Hypothalamus (tissue), 51 donors: ENCODE data around the gene ZNF846.
A peak's percentile ranks its signal among the peaks of the same experiment; 100 is the strongest.
"Not testable (repeated sequence)": the region's sequence is repeated elsewhere in the genome, so short reads cannot be mapped to it uniquely, and the experiment has no call there.

Source experiments
- DNase-seq, 51 donors: peaks; one replicate each; lab custom pipeline; 2025; lab: John Stamatoyannopoulos, UW

ZNF846 gene

GRCh38 chr19:9785367-9786331, 17.1 kb upstream of the ZNF846 start:
- peak; percentile 42 to 99 (median 90) for DNase-seq

- DNase-seq: not testable (repeated sequence)
These were observed 15.6 kb upstream of the ZNF846 start for GRCh38 chr19:9784163-9784496.

GRCh38 chr19:9782338-9782737, 13.8 kb upstream of the ZNF846 start:
- no peak for DNase-seq

- no peak for DNase-seq
These were observed 10.7 kb downstream of the ZNF846 start for GRCh38 chr19:9757544-9758501.

GRCh38 chr19:9752701-9753443, 15.7 kb downstream of the ZNF846 start:
- no peak for DNase-seq

- DNase-seq: no peak
These were observed 17.1 kb downstream of the ZNF846 start for GRCh38 chr19:9751446-9751845.

GRCh38 chr19:9741476-9742171, 26.9 kb downstream of the ZNF846 start:
- DNase-seq: no peak

GRCh38 chr19:9735986-9736385, 32.6 kb downstream of the ZNF846 start:
- DNase-seq: no peak

- not testable (repeated sequence) for DNase-seq
These were observed 38.5 kb downstream of the ZNF846 start for GRCh38 chr19:9730056-9730455.

- no peak for DNase-seq
These were observed 39.4 kb downstream of the ZNF846 start for GRCh38 chr19:9729162-9729561.

GRCh38 chr19:9727644-9728043, 40.9 kb downstream of the ZNF846 start:
- DNase-seq: no peak

- DNase-seq: peak in 1 of 51 donors; percentile 1
These were observed 42.9 kb downstream of the ZNF846 start for GRCh38 chr19:9725508-9726201.

GRCh38 chr19:9724157-9724556, 44.4 kb downstream of the ZNF846 start:
- DNase-seq: no peak

GRCh38 chr19:9721861-9722260, 46.7 kb downstream of the ZNF846 start:
- DNase-seq: peak in 1 of 51 donors; percentile 23

GRCh38 chr19:9720541-9720940, 48.0 kb downstream of the ZNF846 start:
- DNase-seq: no peak

GRCh38 chr19:9711815-9712214, 56.7 kb downstream of the ZNF846 start:
- no peak for DNase-seq

- peak in 15 of 51 donors; percentile 2 to 28 (median 7) for DNase-seq
These were observed 59.2 kb downstream of the ZNF846 start for GRCh38 chr19:9709305-9709704.

GRCh38 chr19:9705836-9706235, 62.7 kb downstream of the ZNF846 start:
- no peak for DNase-seq

- no peak for DNase-seq
These were observed 66.4 kb downstream of the ZNF846 start for GRCh38 chr19:9702186-9702585.
